DOHH2 (cell line): ENCODE measurements around the gene CAPN15.

ENCODE experiments used
- H3F3A ChIP-seq: fragments of 200-600 bp; sonication (generic), shearing (Covaris generic); 2 replicates; pipeline ENCODE4 v1.6.0; 2016; ENCODE audit warnings: antibody characterized with exemption, mild to moderate bottlenecking; ENCODE audit not compliant: control insufficient read depth, insufficient read depth
- H3K27ac ChIP-seq: fragments of 200-600 bp; sonication (generic); 2 replicates; pipeline ENCODE4 v1.5.1; 2014; ENCODE audit warnings: low read depth, mild to moderate bottlenecking, low read length, moderate library complexity
- H3K27me3 ChIP-seq: fragments of 200-600 bp; sonication (generic); 2 replicates; pipeline ENCODE4 v1.6.1; 2014; ENCODE audit warnings: mild to moderate bottlenecking, low read length, mixed read lengths; ENCODE audit not compliant: control insufficient read depth
- H3K36me3 ChIP-seq: fragments of 200-600 bp; sonication (generic); 2 replicates; pipeline ENCODE4 v1.6.1; 2014; ENCODE audit warnings: mild to moderate bottlenecking, low read length, moderate library complexity, mixed read lengths; ENCODE audit not compliant: control insufficient read depth
- H3K4me1 ChIP-seq: fragments of 200-600 bp; sonication (generic); 2 replicates; pipeline ENCODE4 v1.6.1; 2014; ENCODE audit warnings: mild to moderate bottlenecking, low read length, mixed read lengths; ENCODE audit not compliant: control insufficient read depth
- H3K4me2 ChIP-seq: fragments of 200-600 bp; sonication (generic); 2 replicates; pipeline ENCODE4 v1.6.0; 2014; ENCODE audit warnings: mild to moderate bottlenecking, low read length, moderate library complexity
- H3K4me3 ChIP-seq: fragments of 200-600 bp; sonication (generic); 2 replicates; pipeline ENCODE4 v1.5.1; 2014; ENCODE audit warnings: mild to moderate bottlenecking, low read length, mixed read lengths
- H3K79me2 ChIP-seq: fragments of 200-600 bp; sonication (generic); 2 replicates; pipeline ENCODE4 v1.6.1; 2014; ENCODE audit warnings: mild to moderate bottlenecking, low read length, mixed read lengths; ENCODE audit not compliant: control insufficient read depth
- H3K9me2 ChIP-seq: fragments of 200-600 bp; sonication (generic); replicated peaks from 2 replicates; pipeline ENCODE4 v1.6.1; 2014; ENCODE audit warnings: mild to moderate bottlenecking, low read length, mixed read lengths; ENCODE audit not compliant: control insufficient read depth
- H3K9me3 ChIP-seq: fragments of 200-600 bp; sonication (generic); 2 replicates; pipeline ENCODE4 v1.6.1; 2014; ENCODE audit warnings: antibody characterized with exemption, low read length, mixed read lengths; ENCODE audit not compliant: control insufficient read depth, insufficient read depth
- H4K20me1 ChIP-seq: fragments of 200-600 bp; sonication (generic); 2 replicates; pipeline ENCODE4 v1.6.0; 2014; ENCODE audit warnings: low read depth, mild to moderate bottlenecking, antibody characterized with exemption, low read length, moderate library complexity; ENCODE audit not compliant: control insufficient read depth, insufficient read depth
- EZH2phosphoT487 ChIP-seq: fragments of 200-600 bp; sonication (generic); IDR thresholded peaks from 2 replicates; pipeline ENCODE4 v1.6.1; 2017; ENCODE audit warnings: borderline replicate concordance, mild to moderate bottlenecking, antibody characterized with exemption, low read length, moderate library complexity, mixed read lengths
- TF ChIP-seq, protein P1 (sequence below): fragments of 200-600 bp; sonication (generic); IDR thresholded peaks from one replicate; pipeline ENCODE4 v1.5.1; 2014; ENCODE audit warnings: antibody characterized with exemption, mild to moderate bottlenecking, low read depth, low read length; ENCODE audit not compliant: poor library complexity, severe bottlenecking

CAPN15 gene

DNA sequence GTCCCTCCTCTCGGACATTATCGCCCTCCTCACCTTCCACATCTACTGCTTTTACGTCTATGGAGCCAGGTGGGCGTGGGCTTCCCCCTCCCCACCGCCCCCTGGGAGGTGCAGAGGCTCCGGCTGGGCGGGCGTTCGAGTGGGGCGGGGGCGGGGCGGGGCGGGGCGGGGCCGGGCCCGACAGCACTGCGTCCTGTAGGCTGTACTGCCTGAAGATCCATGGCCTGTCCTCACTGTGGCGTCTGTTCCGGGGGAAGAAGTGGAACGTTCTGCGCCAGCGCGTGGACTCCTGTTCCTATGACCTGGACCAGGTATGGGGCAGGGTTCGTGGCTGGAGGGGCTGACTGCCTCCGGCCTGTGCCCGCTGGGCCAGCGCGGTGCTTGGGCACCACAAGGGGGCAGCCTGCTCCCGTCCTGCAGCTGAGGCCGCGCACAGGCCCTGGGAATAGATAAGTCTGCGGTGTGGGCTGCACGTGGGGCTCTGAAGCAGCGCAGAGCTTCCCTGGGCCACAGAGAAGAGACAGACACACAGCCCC is 51.4 kb downstream of the CAPN15 start:
- Histone ChIP-seq H3K27me3 (no peaks in the 10 kb centered on the region), H3F3A (no peaks in the 10 kb centered on the region), H3K36me3 (peaks cover 3% of the 10 kb centered on the region; the same call in 1 of the 2 replicates), H3K9me3 (no peaks in the 10 kb centered on the region), H3K79me2 (no peaks in the 10 kb centered on the region), H3K4me1 (peaks cover 3% of the 10 kb centered on the region; the same call in 1 of the 2 replicates), H4K20me1 (no peaks in the 10 kb centered on the region), H3K4me3 (peak overlapping the region; percentile 35; the same call in 1 of the 2 replicates), H3K4me2 (peak overlapping the region; percentile 41), H3K27ac (no peak overlapping the region), H3K9me2 (no peaks in the 10 kb centered on the region)
- TF ChIP-seq, protein P1, sequence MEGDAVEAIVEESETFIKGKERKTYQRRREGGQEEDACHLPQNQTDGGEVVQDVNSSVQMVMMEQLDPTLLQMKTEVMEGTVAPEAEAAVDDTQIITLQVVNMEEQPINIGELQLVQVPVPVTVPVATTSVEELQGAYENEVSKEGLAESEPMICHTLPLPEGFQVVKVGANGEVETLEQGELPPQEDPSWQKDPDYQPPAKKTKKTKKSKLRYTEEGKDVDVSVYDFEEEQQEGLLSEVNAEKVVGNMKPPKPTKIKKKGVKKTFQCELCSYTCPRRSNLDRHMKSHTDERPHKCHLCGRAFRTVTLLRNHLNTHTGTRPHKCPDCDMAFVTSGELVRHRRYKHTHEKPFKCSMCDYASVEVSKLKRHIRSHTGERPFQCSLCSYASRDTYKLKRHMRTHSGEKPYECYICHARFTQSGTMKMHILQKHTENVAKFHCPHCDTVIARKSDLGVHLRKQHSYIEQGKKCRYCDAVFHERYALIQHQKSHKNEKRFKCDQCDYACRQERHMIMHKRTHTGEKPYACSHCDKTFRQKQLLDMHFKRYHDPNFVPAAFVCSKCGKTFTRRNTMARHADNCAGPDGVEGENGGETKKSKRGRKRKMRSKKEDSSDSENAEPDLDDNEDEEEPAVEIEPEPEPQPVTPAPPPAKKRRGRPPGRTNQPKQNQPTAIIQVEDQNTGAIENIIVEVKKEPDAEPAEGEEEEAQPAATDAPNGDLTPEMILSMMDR, result peak; percentile 80
- TF ChIP-seq EZH2phosphoT487, result no peak

DNA sequence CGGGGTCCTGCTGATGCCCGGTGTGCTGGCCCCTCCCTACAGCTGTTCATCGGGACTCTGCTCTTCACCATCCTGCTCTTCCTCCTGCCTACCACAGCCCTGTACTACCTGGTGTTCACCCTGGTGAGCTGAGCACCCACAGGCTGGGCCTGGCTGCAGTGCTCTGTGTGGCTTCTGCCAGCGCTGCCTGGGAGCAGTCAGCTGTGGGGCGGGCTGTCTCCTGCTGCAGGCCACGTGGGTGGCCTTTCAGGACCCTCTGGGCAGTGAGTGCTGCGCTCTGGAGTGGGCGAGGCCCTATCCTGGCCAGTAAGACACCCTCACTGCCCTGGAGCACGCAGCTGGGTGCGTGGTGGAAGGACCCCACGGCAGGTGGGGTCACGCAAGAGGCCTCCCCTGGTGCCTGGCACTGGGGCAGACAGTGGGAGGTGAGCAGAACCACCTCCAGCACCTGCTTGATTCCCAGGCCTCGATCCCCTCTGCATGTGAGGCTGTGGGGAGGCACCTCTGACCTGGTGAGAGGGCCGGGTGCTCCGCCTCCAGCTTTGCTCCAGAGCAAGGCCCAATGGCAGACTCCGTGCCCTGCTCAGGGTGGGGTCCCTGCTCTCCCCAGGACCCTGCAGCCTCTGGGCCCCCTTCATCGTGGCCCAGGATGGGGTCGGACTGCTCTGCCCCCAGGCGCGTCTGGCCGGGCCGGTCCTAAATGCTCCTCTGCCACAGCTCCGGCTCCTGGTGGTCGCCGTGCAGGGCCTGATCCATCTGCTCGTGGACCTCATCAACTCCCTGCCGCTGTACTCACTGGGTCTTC is 52.8 kb downstream of the CAPN15 start:
- H4K20me1 ChIP-seq, result no peaks in the 10 kb centered on the region
- H3K27ac ChIP-seq, result no peak overlapping the region
- no peaks in the 10 kb centered on the region for H3K9me2 ChIP-seq
- no peaks in the 10 kb centered on the region for H3F3A ChIP-seq
- H3K4me2 ChIP-seq, result no peak overlapping the region
- H3K4me3 ChIP-seq, result no peak overlapping the region
- H3K36me3 ChIP-seq, result no peaks in the 10 kb centered on the region; the same call in 1 of the 2 replicates
- H3K27me3 ChIP-seq, result no peaks in the 10 kb centered on the region
- TF ChIP-seq, protein P1, result no peak
- no peak for TF ChIP-seq EZH2phosphoT487
- H3K79me2 ChIP-seq, result no peaks in the 10 kb centered on the region
- no peaks in the 10 kb centered on the region for H3K9me3 ChIP-seq
- peaks cover 3% of the 10 kb centered on the region; the same call in 1 of the 2 replicates for H3K4me1 ChIP-seq

DNA sequence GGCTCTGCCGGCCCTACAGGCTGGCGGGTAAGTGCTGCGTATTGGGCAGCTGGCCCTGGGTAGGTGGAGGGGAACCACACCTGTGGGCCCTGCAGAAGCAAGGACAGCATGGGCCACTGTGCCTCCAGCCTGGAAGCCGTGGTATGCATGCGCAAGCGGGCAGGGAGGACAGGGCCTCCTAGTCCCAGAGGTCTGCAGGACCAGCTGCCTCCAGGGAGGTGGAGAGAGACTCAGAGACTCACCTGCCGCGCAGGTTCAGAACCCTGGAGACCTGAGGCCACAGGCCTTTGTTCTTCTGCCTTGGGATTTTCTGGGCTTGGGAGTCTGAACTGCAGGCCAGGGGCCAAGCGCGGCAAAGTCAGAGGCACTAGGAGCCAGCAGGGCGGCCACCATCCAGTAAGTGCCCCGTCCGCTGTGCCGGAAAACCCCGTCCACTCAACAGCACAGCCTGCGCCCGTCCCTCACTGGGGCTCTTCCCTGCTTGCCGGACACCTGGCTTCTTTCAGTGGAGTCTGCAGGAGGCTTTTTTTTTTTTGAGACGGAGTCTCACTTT is 53.5 kb downstream of the CAPN15 start:
- H3K9me3 ChIP-seq, result no peaks in the 10 kb centered on the region
- peaks cover 3% of the 10 kb centered on the region; the same call in 1 of the 2 replicates for H3K4me1 ChIP-seq
- no peak overlapping the region for H3K27ac ChIP-seq
- no peak for TF ChIP-seq EZH2phosphoT487
- H3K79me2 ChIP-seq, result no peaks in the 10 kb centered on the region
- no peak overlapping the region for H3K4me2 ChIP-seq
- no peak overlapping the region for H3K4me3 ChIP-seq
- H3K36me3 ChIP-seq, result no peaks in the 10 kb centered on the region; the same call in 1 of the 2 replicates
- H3K27me3 ChIP-seq, result no peaks in the 10 kb centered on the region
- H3K9me2 ChIP-seq, result no peaks in the 10 kb centered on the region
- H4K20me1 ChIP-seq, result no peaks in the 10 kb centered on the region
- no peaks in the 10 kb centered on the region; the same call in 1 of the 2 replicates for H3F3A ChIP-seq

DNA sequence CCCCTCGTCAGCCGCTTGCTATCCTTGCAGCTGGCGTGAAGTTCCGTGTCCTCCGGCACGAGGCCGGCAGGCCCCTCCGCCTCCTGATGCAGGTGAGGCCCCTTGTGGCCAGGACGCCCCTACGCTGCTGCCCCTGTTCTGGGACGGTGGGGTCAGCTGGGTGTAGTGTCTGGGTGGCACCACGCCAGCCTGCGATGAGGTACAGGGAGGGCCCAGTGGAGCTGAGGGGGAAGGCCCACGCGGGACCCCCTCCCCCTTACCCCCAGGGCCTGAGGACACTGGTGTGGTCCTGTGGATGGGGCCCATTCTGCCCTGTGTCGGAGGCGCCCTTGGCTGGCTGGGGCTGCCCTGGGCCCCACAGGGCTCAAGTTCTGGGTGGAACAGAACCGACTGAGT is 54.7 kb downstream of the CAPN15 start:
- H4K20me1 ChIP-seq, result no peaks in the 10 kb centered on the region
- H3K27me3 ChIP-seq, result no peaks in the 10 kb centered on the region
- no peak overlapping the region for H3K4me3 ChIP-seq
- peaks cover 4% of the 10 kb centered on the region; the same call in 1 of the 2 replicates for H3K4me1 ChIP-seq
- TF ChIP-seq, protein P1, result no peak
- TF ChIP-seq EZH2phosphoT487, result no peak
- no peaks in the 10 kb centered on the region; the same call in 1 of the 2 replicates for H3K36me3 ChIP-seq
- H3K27ac ChIP-seq, result no peak overlapping the region
- no peaks in the 10 kb centered on the region for H3K9me3 ChIP-seq
- no peak overlapping the region for H3K4me2 ChIP-seq
- H3K9me2 ChIP-seq, result no peaks in the 10 kb centered on the region
- peaks cover 3% of the 10 kb centered on the region for H3K79me2 ChIP-seq
- no peaks in the 10 kb centered on the region; the same call in 1 of the 2 replicates for H3F3A ChIP-seq
